GM19372 (cell line): ENCODE results near the gene RAD51B.

Experiments used
- ATAC-seq: cut with Tn5 transposase; IDR thresholded peaks from one replicate; pipeline ENCODE4 v1.9.1; 2021; ENCODE audit warnings: mild to moderate bottlenecking, low read depth, moderate library complexity; ENCODE audit not compliant: unreplicated experiment

The RAD51B gene

DNA sequence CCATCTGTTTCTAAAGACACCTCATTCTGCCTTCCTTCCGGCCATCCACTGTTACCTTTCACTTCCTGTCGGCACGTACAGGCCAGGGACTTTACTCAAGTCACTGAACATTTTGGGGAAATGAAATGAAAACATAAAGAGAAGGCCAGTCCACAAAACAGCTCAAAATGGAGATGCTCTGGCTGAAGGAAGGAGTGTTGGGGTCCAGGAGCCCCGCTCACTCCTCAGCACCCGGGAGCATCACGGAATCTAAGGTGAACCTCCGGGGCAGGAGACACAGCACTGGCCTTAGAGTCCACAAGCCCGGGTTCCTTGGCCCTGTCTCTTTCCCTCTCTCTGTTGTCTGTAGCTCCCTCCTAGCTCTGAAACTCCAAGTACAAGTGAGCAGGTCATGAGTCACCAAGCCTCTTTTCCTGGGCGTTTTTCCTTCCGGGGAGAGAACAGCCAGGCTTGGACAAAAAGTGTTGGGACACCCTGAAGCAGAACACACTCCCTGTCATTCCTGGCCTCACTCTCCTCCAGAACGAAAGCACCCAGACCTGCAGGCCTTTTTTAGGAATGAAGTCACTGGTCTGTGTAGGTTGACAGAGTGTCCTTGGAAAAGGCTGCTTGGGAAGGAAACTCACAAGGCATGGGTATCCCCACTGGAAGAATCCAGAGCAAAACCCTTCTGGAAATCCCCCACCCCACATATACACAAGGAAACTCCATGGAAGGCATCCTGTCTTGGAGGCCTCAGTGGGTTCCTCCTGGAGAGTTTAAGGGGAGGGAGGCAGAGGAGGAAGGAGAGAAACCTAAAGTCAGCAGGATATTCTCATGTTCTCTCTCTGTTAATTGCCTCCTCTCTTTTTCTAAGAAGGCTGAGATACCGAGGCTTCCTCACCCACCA is 728.0 kb downstream of the RAD51B start:
- no peak for ATAC-seq

GRCh38 chr14:68548194-68549076 is 728.9 kb downstream of the RAD51B start:
- no peak for ATAC-seq

- ATAC-seq, result no peak
Measured at GRCh38 chr14:68550338-68550715, 730.7 kb downstream of the RAD51B start.

GRCh38 chr14:68551045-68551683 is 731.6 kb downstream of the RAD51B start:
- ATAC-seq, result no peak

DNA sequence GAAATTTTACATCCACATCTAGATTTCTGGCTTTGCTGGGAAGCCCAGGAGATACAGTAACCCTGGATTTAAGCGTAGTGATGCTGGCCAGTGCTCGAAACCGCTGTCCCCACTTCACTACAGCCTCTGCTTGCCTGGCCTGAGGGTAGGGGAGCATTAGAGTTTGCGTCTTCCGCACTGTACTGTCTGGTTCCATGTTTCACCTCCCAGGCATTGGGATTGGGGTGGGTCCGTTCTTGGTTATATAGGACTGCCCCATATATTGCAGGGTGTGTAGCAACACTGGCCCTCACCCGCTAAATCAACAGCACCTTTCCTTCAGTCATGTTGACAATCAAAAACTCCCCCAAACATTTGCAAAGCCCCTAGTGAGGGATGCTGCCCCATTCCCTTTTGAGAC is 732.5 kb downstream of the RAD51B start:
- ATAC-seq, result no peak

DNA sequence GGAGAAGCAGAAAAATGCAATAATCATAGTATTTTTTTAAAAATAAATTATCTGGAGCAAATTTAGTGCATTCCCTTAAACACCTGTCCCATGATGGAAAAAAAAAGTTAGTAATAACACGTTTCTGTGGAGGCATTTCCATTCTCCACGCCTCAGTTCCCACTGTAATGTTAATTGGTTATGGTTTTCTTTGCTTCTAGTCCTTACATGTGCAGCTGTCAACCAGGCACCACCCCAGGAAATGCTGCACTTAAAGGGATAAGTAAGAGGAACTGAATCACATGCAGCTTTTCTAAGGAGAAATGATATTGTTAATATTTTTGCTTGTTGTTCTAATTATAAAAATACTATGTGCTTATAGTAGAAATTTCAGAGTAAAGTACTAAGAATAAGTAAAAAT is 733.0 kb downstream of the RAD51B start:
- ATAC-seq, result no peak

GRCh38 chr14:68553311-68553710 is 733.7 kb downstream of the RAD51B start:
- no peak for ATAC-seq

GRCh38 chr14:68554231-68554630 is 734.7 kb downstream of the RAD51B start:
- no peak for ATAC-seq

- no peak for ATAC-seq
Measured at GRCh38 chr14:68556253-68556652, 736.7 kb downstream of the RAD51B start.

- no peak for ATAC-seq
Measured at GRCh38 chr14:68557648-68558047, 738.1 kb downstream of the RAD51B start.

- no peak for ATAC-seq
Measured at GRCh38 chr14:68558096-68558495, 738.5 kb downstream of the RAD51B start.

DNA sequence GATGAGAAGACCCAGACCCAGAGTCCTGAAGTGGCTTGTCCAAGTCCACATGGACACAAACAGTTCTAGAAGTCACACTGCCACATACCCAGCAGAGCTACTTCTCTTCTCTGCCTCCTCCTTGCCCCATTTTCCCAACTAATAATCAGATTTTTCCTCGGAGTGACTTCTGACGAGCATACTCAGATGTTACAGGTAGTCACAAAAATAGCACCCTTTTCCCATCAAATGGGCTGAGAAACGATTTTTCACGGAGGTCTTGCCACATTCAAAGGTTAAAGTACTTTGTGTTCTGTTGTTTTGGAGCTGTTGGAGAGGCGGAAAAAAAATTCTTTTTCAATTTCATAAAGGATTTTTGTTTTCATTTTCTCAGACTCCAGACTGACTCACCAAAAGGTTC is 740.4 kb downstream of the RAD51B start:
- no peak for ATAC-seq

GRCh38 chr14:68561531-68562007 is 742.0 kb downstream of the RAD51B start:
- no peak for ATAC-seq

DNA sequence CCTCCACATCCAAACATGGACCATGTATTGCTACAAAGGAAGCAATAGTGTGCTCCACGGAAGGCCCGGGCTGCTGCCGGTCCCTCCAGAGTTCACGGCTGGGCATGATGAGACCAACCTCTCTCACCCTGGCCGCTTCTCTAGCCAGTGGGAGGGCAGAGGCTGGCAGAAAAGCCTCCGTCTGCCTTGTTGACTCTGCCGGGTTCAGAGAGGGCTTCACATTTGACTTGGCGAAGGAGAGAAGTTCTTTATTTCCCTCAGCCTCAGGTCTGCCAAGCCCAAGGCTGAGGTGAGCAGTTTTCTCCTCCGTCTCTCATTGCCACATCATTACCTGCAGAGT is 743.3 kb downstream of the RAD51B start:
- no peak for ATAC-seq

GRCh38 chr14:68563251-68564131 is 743.9 kb downstream of the RAD51B start:
- ATAC-seq, result no peak

- no peak for ATAC-seq
Measured at GRCh38 chr14:68564191-68564825, 744.7 kb downstream of the RAD51B start.

GRCh38 chr14:68564826-68565759 is 745.5 kb downstream of the RAD51B start:
- ATAC-seq, result no peak

GRCh38 chr14:68566075-68566474 is 746.5 kb downstream of the RAD51B start:
- no peak for ATAC-seq
